Caco-2 (cell line): Measurements from ENCODE around the gene DDRGK1. TPM values are rescaled to one million over a fixed set of nuclear protein-coding genes. Genes with fewer than 3 reads are reported as not detected.

Experiments
- BruUV-seq: library from RNA; stranded (reverse); fragments of 400-500 nt; replicated peaks from 2 replicates; lab custom pipeline; 2021; lab: Mats Ljungman, UMichigan
- CTCF ChIA-PET: fragments of 300-600 bp; sonication (Branson Sonifier 250); formaldehyde crosslinking; loops from one replicate; lab custom pipeline; 2022; ENCODE audit warnings: antibody characterized with exemption; lab: Charles Lee
- POLR2A ChIA-PET: fragments of 300-600 bp; sonication (Branson Sonifier 250); formaldehyde crosslinking; loops from one replicate; lab custom pipeline; 2022; ENCODE audit warnings: antibody characterized with exemption; lab: Charles Lee
- DNase-seq, 2 experiments: peaks; one replicate each; pipeline versions ENCODE4 v3.0.0 to v3.0.0-alpha.2; 2020 to 2022
- H3K27me3 ChIP-seq: replicated peaks from 2 replicates; pipeline ENCODE4 v1.6.0; 2011; ENCODE audit warnings: low read length; ENCODE audit not compliant: control insufficient read depth, insufficient read depth
- H3K36me3 ChIP-seq: 2 replicates; pipeline ENCODE4 v1.5.1; 2011; ENCODE audit warnings: low read length; ENCODE audit not compliant: control insufficient read depth, insufficient read depth
- H3K4me1 ChIP-seq: fragments of 250-450 bp; sonication (Bioruptor Pico); 2 replicates; pipeline ENCODE4 v1.5.1; 2020; ENCODE audit warnings: mild to moderate bottlenecking
- H3K4me3 ChIP-seq: 2 replicates; pipeline ENCODE4 v1.5.1; 2011; ENCODE audit warnings: low read depth, mild to moderate bottlenecking, control low read depth, low read length
- H3K9me3 ChIP-seq: fragments of 250-450 bp; sonication (Bioruptor Pico); 2 replicates; pipeline ENCODE4 v1.5.1; 2020; ENCODE audit warnings: mild to moderate bottlenecking, moderate library complexity
- H3K27ac Mint-ChIP-seq: one replicate; pipeline ENCODE4 v1.8.0; 2022; ENCODE audit warnings: mixed read lengths; ENCODE audit not compliant: unreplicated experiment
- H3K27me3 Mint-ChIP-seq: one replicate; pipeline ENCODE4 v1.8.0; 2022; ENCODE audit warnings: mixed read lengths; ENCODE audit not compliant: insufficient read depth, unreplicated experiment
- H3K36me3 Mint-ChIP-seq: one replicate; pipeline ENCODE4 v1.8.0; 2022; ENCODE audit warnings: mild to moderate bottlenecking, mixed read lengths; ENCODE audit not compliant: insufficient read depth, unreplicated experiment
- H3K4me1 Mint-ChIP-seq: one replicate; pipeline ENCODE4 v1.8.0; 2022; ENCODE audit warnings: low read depth, mixed read lengths; ENCODE audit not compliant: unreplicated experiment
- H3K4me3 Mint-ChIP-seq: one replicate; pipeline ENCODE4 v1.8.0; 2022; ENCODE audit warnings: mild to moderate bottlenecking, moderate library complexity, mixed read lengths; ENCODE audit not compliant: unreplicated experiment
- H3K9me3 Mint-ChIP-seq: one replicate; pipeline ENCODE4 v1.8.0; 2022; ENCODE audit warnings: mixed read lengths; ENCODE audit not compliant: unreplicated experiment
- CTCF ChIP-seq, 2 experiments: fragments of 200-600 bp in 1 of 2; IDR thresholded peaks; 1 replicate in 1 of 2; 2 replicates in 1 of 2; pipeline versions ENCODE4 v1.5.1 to v1.8.0; 2011 to 2022; ENCODE audit warnings: antibody characterized with exemption in 1 of 2, control low read depth in 1 of 2, inconsistent platforms in 1 of 2, low read depth in 1 of 2, low read length in 1 of 2, mild to moderate bottlenecking in 1 of 2, moderate library complexity in 1 of 2; ENCODE audit not compliant: insufficient read depth in 1 of 2, severe bottlenecking in 1 of 2, unreplicated experiment in 1 of 2
- intact Hi-C: fragments of 100-400 bp; cut with micrococcal nuclease; formaldehyde crosslinking; loops from one replicate; pipeline ENCODE4 v1.10.0; 2022; ENCODE audit not compliant: unreplicated experiment
- total RNA-seq: library from RNA; stranded (reverse); gene quantifications from 2 replicates; pipeline ENCODE4 v1.2.3, GENCODE V29; 2022

DDRGK1 gene
- total RNA-seq, 1 experiment from 2014 or later, result 84.8 TPM

DNA sequence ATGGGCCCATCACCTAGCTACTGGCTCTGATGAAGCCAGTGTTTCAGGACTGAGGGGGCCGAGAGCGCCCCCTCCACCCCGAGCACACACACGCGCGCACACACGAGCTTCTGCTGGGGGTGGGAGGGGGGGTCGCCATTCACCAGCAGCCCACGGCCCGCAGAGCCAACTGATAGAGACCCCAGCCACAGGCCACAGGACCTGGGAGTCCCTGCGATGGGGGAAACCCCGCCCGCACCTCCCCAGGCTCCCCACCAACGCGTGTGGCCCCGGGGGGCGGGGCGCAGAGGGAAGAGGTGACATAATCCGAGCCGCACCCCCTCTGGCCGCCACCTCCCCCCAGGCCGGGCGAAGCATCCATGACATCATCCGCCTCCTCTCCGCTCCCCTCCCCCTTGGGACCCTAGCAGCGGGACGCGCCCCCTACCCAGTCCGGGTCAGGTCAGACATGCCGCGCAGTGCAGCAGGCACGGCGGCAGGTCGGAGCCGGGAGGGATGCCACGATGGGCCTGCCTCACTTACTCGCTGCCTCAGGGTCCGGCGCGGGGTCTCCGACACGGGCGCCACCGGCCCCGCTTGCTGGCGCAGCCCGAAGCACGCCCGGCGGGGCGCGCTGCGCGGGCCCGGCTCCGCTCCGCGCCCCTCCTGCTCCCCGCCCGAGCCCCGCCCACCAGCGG is 31.4 kb downstream of the DDRGK1 start, which contains the start of gene LZTS3:
TSS of gene LZTS3 (minus strand) at position 617 of the 677 bp plus-strand sequence. CDS start 6,386 bp downstream, outside the sequence.
- H3K27ac Mint-ChIP-seq, result peak within 1 kb of the TSS; percentile 81
- H3K27me3 Mint-ChIP-seq, result peaks cover 3% of the 10 kb centered on the region
- intact Hi-C loops, result no loop called here
- H3K9me3 Mint-ChIP-seq, result no peaks in the 10 kb centered on the region
- no peaks in the 10 kb centered on the region for H3K27me3 ChIP-seq
- TF ChIP-seq CTCF (IDR thresholded peaks at IDR 0.05; ENCODE audit: insufficient read depth in 1 of 2, low read depth in 1 of 2, low read length in 1 of 2, severe bottlenecking in 1 of 2, unreplicated experiment in 1 of 2), result peak in 1 of 2 experiments; percentile 17
- H3K36me3 Mint-ChIP-seq, result peaks cover 19% of the 10 kb centered on the region
- CTCF ChIA-PET, result interaction anchor here (0.6 to 1.0 kb wide), 3 partner anchors 13 to 199 kb away, joined by 3 to 5 read pairs (median 3); partner anchors contain the start of genes FASTKD5 and UBOX5
- H3K4me3 ChIP-seq, result peak within 1 kb of the TSS; percentile 98
- no peaks in the 10 kb centered on the region for H3K9me3 ChIP-seq
- no peaks in the 10 kb centered on the region; the same call in 1 of the 2 replicates for H3K36me3 ChIP-seq
- no TSS peak for BruUV-seq
- POLR2A ChIA-PET, result no interaction called here
- H3K4me3 Mint-ChIP-seq, result peak within 1 kb of the TSS; percentile 98
- peak; percentile 75 to 77 for DNase-seq
- peaks cover 15% of the 10 kb centered on the region for H3K4me1 Mint-ChIP-seq
- H3K4me1 ChIP-seq, result peaks cover 14% of the 10 kb centered on the region

GRCh38 chr20:3172126-3172932 is 32.2 kb downstream of the DDRGK1 start:
- no TSS peak for BruUV-seq
- CTCF ChIA-PET, result interaction anchor here (0.6 to 1.0 kb wide), 2 partner anchors 12 to 200 kb away, joined by 3 to 5 read pairs; partner anchors contain the start of genes FASTKD5 and UBOX5
- H3K27me3 Mint-ChIP-seq, result peaks cover 3% of the 10 kb centered on the region
- H3K9me3 ChIP-seq, result no peaks in the 10 kb centered on the region
- no peak for DNase-seq
- TF ChIP-seq CTCF (IDR thresholded peaks at IDR 0.05; ENCODE audit: insufficient read depth in 1 of 2, low read depth in 1 of 2, low read length in 1 of 2, severe bottlenecking in 1 of 2, unreplicated experiment in 1 of 2), result no peak
- POLR2A ChIA-PET, result interaction anchor here (0.6 kb wide), 1 partner anchor 146 kb away, joined by 5 read pairs; no protein-coding TSS in a partner anchor
- H3K4me1 Mint-ChIP-seq, result peaks cover 15% of the 10 kb centered on the region
- H3K4me1 ChIP-seq, result peaks cover 14% of the 10 kb centered on the region
- no peaks in the 10 kb centered on the region for H3K27me3 ChIP-seq
- H3K4me3 Mint-ChIP-seq, result peak overlapping the region; percentile 98
- intact Hi-C loops, result no loop called here
- H3K36me3 ChIP-seq, result no peaks in the 10 kb centered on the region; the same call in 1 of the 2 replicates
- H3K27ac Mint-ChIP-seq, result peak overlapping the region; percentile 78
- peaks cover 19% of the 10 kb centered on the region for H3K36me3 Mint-ChIP-seq
- H3K9me3 Mint-ChIP-seq, result no peaks in the 10 kb centered on the region
- peak overlapping the region; percentile 98 for H3K4me3 ChIP-seq
